Measurements from ENCODE around the gene TULP4. TPM values are rescaled to one million over a fixed set of nuclear protein-coding genes. Genes with fewer than 3 reads are reported as not detected.

Gene TULP4
- total RNA-seq, 1 donor from 2014 or later = 21.9 TPM

GRCh38 chr6:158441716-158442215 is 129.5 kb downstream of the TULP4 start:
- no peaks in the 10 kb centered on the region for H3K4me1 Mint-ChIP-seq (ENCODE audit: low read depth)
- no peaks in the 10 kb centered on the region for H3K36me3 Mint-ChIP-seq (ENCODE audit: low read depth)
- intact Hi-C loops (cut with micrococcal nuclease) = no loop called here
- H3K9me3 Mint-ChIP-seq = no peaks in the 10 kb centered on the region
- H3K27me3 Mint-ChIP-seq (ENCODE audit: insufficient read depth) = no peaks in the 10 kb centered on the region
- H3K4me3 Mint-ChIP-seq = no peak overlapping the region
- no peak for DNase-seq (ENCODE audit: low spot score)
- H3K27ac Mint-ChIP-seq = no peak overlapping the region

- Mint-ChIP-seq H3K36me3 (ENCODE audit: low read depth) (no peaks in the 10 kb centered on the region), H3K27me3 (ENCODE audit: insufficient read depth) (no peaks in the 10 kb centered on the region), H3K27ac (no peak overlapping the region), H3K4me3 (no peak overlapping the region), H3K4me1 (ENCODE audit: low read depth) (no peaks in the 10 kb centered on the region), H3K9me3 (no peaks in the 10 kb centered on the region)
- intact Hi-C loops (cut with micrococcal nuclease) = no loop called here
- no peak for DNase-seq (ENCODE audit: low spot score)
These were observed 130.0 kb downstream of the TULP4 start for GRCh38 chr6:158442306-158442705.

- Mint-ChIP-seq H3K9me3 (no peaks in the 10 kb centered on the region), H3K4me1 (ENCODE audit: low read depth) (no peaks in the 10 kb centered on the region), H3K36me3 (ENCODE audit: low read depth) (no peaks in the 10 kb centered on the region), H3K27ac (no peak overlapping the region), H3K27me3 (ENCODE audit: insufficient read depth) (no peaks in the 10 kb centered on the region), H3K4me3 (no peak overlapping the region)
- DNase-seq (ENCODE audit: low spot score) = no peak
- intact Hi-C loops (cut with micrococcal nuclease) = no loop called here
These were observed 133.3 kb downstream of the TULP4 start for GRCh38 chr6:158445426-158446085.

- no peaks in the 10 kb centered on the region for H3K4me1 Mint-ChIP-seq (ENCODE audit: low read depth)
- no peaks in the 10 kb centered on the region for H3K36me3 Mint-ChIP-seq (ENCODE audit: low read depth)
- H3K4me3 Mint-ChIP-seq = no peak overlapping the region
- H3K27ac Mint-ChIP-seq = no peak overlapping the region
- DNase-seq (ENCODE audit: low spot score) = no peak
- intact Hi-C loops (cut with micrococcal nuclease) = no loop called here
- H3K27me3 Mint-ChIP-seq (ENCODE audit: insufficient read depth) = no peaks in the 10 kb centered on the region
- no peaks in the 10 kb centered on the region for H3K9me3 Mint-ChIP-seq
These were observed 136.6 kb downstream of the TULP4 start for GRCh38 chr6:158448856-158449255.

- no peaks in the 10 kb centered on the region for H3K9me3 Mint-ChIP-seq
- no peak overlapping the region for H3K27ac Mint-ChIP-seq
- no peak overlapping the region for H3K4me3 Mint-ChIP-seq
- H3K36me3 Mint-ChIP-seq (ENCODE audit: low read depth) = no peaks in the 10 kb centered on the region
- DNase-seq (ENCODE audit: low spot score) = no peak
- intact Hi-C loops (cut with micrococcal nuclease) = no loop called here
- no peaks in the 10 kb centered on the region for H3K27me3 Mint-ChIP-seq (ENCODE audit: insufficient read depth)
- no peaks in the 10 kb centered on the region for H3K4me1 Mint-ChIP-seq (ENCODE audit: low read depth)
These were observed 139.9 kb downstream of the TULP4 start for GRCh38 chr6:158452191-158452590.

GRCh38 chr6:158457131-158457530 is 144.9 kb downstream of the TULP4 start:
- Mint-ChIP-seq H3K27me3 (ENCODE audit: insufficient read depth) (no peaks in the 10 kb centered on the region), H3K36me3 (ENCODE audit: low read depth) (peaks cover 3% of the 10 kb centered on the region), H3K9me3 (no peaks in the 10 kb centered on the region), H3K4me3 (no peak overlapping the region), H3K4me1 (ENCODE audit: low read depth) (peaks cover 4% of the 10 kb centered on the region), H3K27ac (no peak overlapping the region)
- DNase-seq (ENCODE audit: low spot score) = no peak
- intact Hi-C loops (cut with micrococcal nuclease) = no loop called here

GRCh38 chr6:158457616-158458278 is 145.5 kb downstream of the TULP4 start:
- no peaks in the 10 kb centered on the region for H3K9me3 Mint-ChIP-seq
- peaks cover 3% of the 10 kb centered on the region for H3K36me3 Mint-ChIP-seq (ENCODE audit: low read depth)
- H3K27ac Mint-ChIP-seq = no peak overlapping the region
- no peak overlapping the region for H3K4me3 Mint-ChIP-seq
- no peak for DNase-seq (ENCODE audit: low spot score)
- H3K4me1 Mint-ChIP-seq (ENCODE audit: low read depth) = peaks cover 4% of the 10 kb centered on the region
- no peaks in the 10 kb centered on the region for H3K27me3 Mint-ChIP-seq (ENCODE audit: insufficient read depth)
- intact Hi-C loops (cut with micrococcal nuclease) = no loop called here

GRCh38 chr6:158459726-158460125 is 147.5 kb downstream of the TULP4 start:
- DNase-seq (ENCODE audit: low spot score) = no peak
- H3K4me3 Mint-ChIP-seq = no peak overlapping the region
- intact Hi-C loops (cut with micrococcal nuclease) = no loop called here
- H3K4me1 Mint-ChIP-seq (ENCODE audit: low read depth) = peaks cover 4% of the 10 kb centered on the region
- no peaks in the 10 kb centered on the region for H3K27me3 Mint-ChIP-seq (ENCODE audit: insufficient read depth)
- H3K27ac Mint-ChIP-seq = no peak overlapping the region
- peaks cover 10% of the 10 kb centered on the region for H3K36me3 Mint-ChIP-seq (ENCODE audit: low read depth)
- H3K9me3 Mint-ChIP-seq = no peaks in the 10 kb centered on the region

GRCh38 chr6:158460602-158461169 is 148.4 kb downstream of the TULP4 start:
- Mint-ChIP-seq H3K4me1 (ENCODE audit: low read depth) (peaks cover 4% of the 10 kb centered on the region), H3K9me3 (no peaks in the 10 kb centered on the region), H3K4me3 (no peak overlapping the region), H3K27ac (no peak overlapping the region), H3K27me3 (ENCODE audit: insufficient read depth) (no peaks in the 10 kb centered on the region), H3K36me3 (ENCODE audit: low read depth) (peaks cover 14% of the 10 kb centered on the region)
- intact Hi-C loops (cut with micrococcal nuclease) = no loop called here
- no peak for DNase-seq (ENCODE audit: low spot score)

GRCh38 chr6:158461954-158462353 is 149.7 kb downstream of the TULP4 start:
- Mint-ChIP-seq H3K4me1 (ENCODE audit: low read depth) (peaks cover 4% of the 10 kb centered on the region), H3K27me3 (ENCODE audit: insufficient read depth) (no peaks in the 10 kb centered on the region), H3K27ac (peak overlapping the region; percentile 9), H3K9me3 (no peaks in the 10 kb centered on the region), H3K36me3 (ENCODE audit: low read depth) (peaks cover 15% of the 10 kb centered on the region), H3K4me3 (no peak overlapping the region)
- DNase-seq (ENCODE audit: low spot score) = no peak
- intact Hi-C loops (cut with micrococcal nuclease) = no loop called here

- H3K4me1 Mint-ChIP-seq (ENCODE audit: low read depth) = peaks cover 4% of the 10 kb centered on the region
- H3K9me3 Mint-ChIP-seq = no peaks in the 10 kb centered on the region
- H3K27me3 Mint-ChIP-seq (ENCODE audit: insufficient read depth) = no peaks in the 10 kb centered on the region
- intact Hi-C loops (cut with micrococcal nuclease) = no loop called here
- no peak for DNase-seq (ENCODE audit: low spot score)
- H3K4me3 Mint-ChIP-seq = no peak overlapping the region
- H3K27ac Mint-ChIP-seq = no peak overlapping the region
- H3K36me3 Mint-ChIP-seq (ENCODE audit: low read depth) = peaks cover 15% of the 10 kb centered on the region
These were observed 152.2 kb downstream of the TULP4 start for GRCh38 chr6:158464483-158464882.

- no peak for DNase-seq (ENCODE audit: low spot score)
- Mint-ChIP-seq H3K27me3 (ENCODE audit: insufficient read depth) (no peaks in the 10 kb centered on the region), H3K4me1 (ENCODE audit: low read depth) (no peaks in the 10 kb centered on the region), H3K36me3 (ENCODE audit: low read depth) (peaks cover 15% of the 10 kb centered on the region), H3K4me3 (no peak overlapping the region), H3K9me3 (no peaks in the 10 kb centered on the region), H3K27ac (no peak overlapping the region)
- intact Hi-C loops (cut with micrococcal nuclease) = no loop called here
These were observed 153.0 kb downstream of the TULP4 start for GRCh38 chr6:158465257-158465656.

GRCh38 chr6:158465747-158466146 is 153.5 kb downstream of the TULP4 start:
- intact Hi-C loops (cut with micrococcal nuclease) = no loop called here
- Mint-ChIP-seq H3K27ac (no peak overlapping the region), H3K4me1 (ENCODE audit: low read depth) (no peaks in the 10 kb centered on the region), H3K9me3 (no peaks in the 10 kb centered on the region), H3K36me3 (ENCODE audit: low read depth) (peaks cover 15% of the 10 kb centered on the region), H3K4me3 (no peak overlapping the region), H3K27me3 (ENCODE audit: insufficient read depth) (no peaks in the 10 kb centered on the region)
- no peak for DNase-seq (ENCODE audit: low spot score)

All from activated T-helper 1 cell treated with anti-CD3 and anti-CD28 coated beads, Interleukin-12 subunit alpha, Interleukin-12 subunit beta, Interleukin-2, Interleukin-4 antibody, amounts not matched to agents 30 ng/mL and 10 ng/mL and 1 ng/mL, durations not matched to agents 14 hours and 24 hours and 36 hours (primary cell).